ENCODE data around the gene ATP8A2.

DNA sequence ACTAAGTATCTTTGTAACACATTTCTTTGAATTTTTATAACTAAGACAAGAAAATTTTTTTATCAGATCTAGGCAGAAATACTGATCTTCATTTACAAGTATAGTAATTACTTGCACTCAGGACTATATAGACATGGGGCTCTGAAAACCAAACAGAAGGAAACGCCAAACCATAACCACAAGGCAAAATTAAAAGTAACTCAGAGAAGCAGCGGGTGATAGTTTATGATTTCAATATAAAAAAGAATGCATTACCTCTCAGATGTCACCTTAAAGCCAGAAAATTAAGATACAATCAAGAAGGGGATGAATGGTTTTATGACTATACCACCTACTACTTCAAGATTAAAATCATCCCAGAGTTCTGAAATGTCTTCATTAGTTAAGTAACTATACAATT, 673.4 kb downstream of the ATP8A2 start:
- TF ChIP-seq, protein P1, sequence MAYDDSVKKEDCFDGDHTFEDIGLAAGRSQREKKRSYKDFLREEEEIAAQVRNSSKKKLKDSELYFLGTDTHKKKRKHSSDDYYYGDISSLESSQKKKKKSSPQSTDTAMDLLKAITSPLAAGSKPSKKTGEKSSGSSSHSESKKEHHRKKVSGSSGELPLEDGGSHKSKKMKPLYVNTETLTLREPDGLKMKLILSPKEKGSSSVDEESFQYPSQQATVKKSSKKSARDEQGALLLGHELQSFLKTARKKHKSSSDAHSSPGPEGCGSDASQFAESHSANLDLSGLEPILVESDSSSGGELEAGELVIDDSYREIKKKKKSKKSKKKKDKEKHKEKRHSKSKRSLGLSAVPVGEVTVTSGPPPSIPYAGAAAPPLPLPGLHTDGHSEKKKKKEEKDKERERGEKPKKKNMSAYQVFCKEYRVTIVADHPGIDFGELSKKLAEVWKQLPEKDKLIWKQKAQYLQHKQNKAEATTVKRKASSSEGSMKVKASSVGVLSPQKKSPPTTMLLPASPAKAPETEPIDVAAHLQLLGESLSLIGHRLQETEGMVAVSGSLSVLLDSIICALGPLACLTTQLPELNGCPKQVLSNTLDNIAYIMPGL (CRISPR knock-in tag; IDR thresholded peaks at IDR 0.05), result no peak
- TF ChIP-seq NR4A1 (CRISPR knock-in tag; IDR thresholded peaks at IDR 0.05) (no peak), NR4A1 (tag; IDR thresholded peaks at IDR 0.05) (no peak), TGIF2 (CRISPR knock-in tag; IDR thresholded peaks at IDR 0.05) (no peak), PCBP2 (IDR thresholded peaks at IDR 0.05; ENCODE audit: low read depth, low read length, poor library complexity, severe bottlenecking) (no peak), RBBP5 (IDR thresholded peaks at IDR 0.05; ENCODE audit: borderline replicate concordance, insufficient read depth, low read length, poor library complexity, severe bottlenecking) (no peak), CBFB (CRISPR knock-in tag; IDR thresholded peaks at IDR 0.05) (no peak), FOXJ3 (CRISPR knock-in tag; IDR thresholded peaks at IDR 0.05) (no peak), SREBF1 (IDR thresholded peaks at IDR 0.05; ENCODE audit: borderline replicate concordance, low read depth, low read length) (no peak), FOXM1 (IDR thresholded peaks at IDR 0.05; ENCODE audit: low read depth) (no peak), FOXM1 (CRISPR knock-in tag; IDR thresholded peaks at IDR 0.05; ENCODE audit: low read depth) (no peak), NR3C1 (CRISPR knock-in tag; IDR thresholded peaks at IDR 0.05) (no peak)
- TF ChIP-seq, protein P2, sequence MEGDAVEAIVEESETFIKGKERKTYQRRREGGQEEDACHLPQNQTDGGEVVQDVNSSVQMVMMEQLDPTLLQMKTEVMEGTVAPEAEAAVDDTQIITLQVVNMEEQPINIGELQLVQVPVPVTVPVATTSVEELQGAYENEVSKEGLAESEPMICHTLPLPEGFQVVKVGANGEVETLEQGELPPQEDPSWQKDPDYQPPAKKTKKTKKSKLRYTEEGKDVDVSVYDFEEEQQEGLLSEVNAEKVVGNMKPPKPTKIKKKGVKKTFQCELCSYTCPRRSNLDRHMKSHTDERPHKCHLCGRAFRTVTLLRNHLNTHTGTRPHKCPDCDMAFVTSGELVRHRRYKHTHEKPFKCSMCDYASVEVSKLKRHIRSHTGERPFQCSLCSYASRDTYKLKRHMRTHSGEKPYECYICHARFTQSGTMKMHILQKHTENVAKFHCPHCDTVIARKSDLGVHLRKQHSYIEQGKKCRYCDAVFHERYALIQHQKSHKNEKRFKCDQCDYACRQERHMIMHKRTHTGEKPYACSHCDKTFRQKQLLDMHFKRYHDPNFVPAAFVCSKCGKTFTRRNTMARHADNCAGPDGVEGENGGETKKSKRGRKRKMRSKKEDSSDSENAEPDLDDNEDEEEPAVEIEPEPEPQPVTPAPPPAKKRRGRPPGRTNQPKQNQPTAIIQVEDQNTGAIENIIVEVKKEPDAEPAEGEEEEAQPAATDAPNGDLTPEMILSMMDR (IDR thresholded peaks at IDR 0.05 in 2 of 3, conservative IDR thresholded peaks at IDR 0.05 in 1 of 3; ENCODE audit: insufficient read depth in 2 of 3, low read depth in 1 of 3, low read length in 3 of 3), result no peak
- TF ChIP-seq, protein P3, sequence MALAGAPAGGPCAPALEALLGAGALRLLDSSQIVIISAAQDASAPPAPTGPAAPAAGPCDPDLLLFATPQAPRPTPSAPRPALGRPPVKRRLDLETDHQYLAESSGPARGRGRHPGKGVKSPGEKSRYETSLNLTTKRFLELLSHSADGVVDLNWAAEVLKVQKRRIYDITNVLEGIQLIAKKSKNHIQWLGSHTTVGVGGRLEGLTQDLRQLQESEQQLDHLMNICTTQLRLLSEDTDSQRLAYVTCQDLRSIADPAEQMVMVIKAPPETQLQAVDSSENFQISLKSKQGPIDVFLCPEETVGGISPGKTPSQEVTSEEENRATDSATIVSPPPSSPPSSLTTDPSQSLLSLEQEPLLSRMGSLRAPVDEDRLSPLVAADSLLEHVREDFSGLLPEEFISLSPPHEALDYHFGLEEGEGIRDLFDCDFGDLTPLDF (CRISPR knock-in tag; IDR thresholded peaks at IDR 0.05), result no peak
- TF ChIP-seq, protein P4, sequence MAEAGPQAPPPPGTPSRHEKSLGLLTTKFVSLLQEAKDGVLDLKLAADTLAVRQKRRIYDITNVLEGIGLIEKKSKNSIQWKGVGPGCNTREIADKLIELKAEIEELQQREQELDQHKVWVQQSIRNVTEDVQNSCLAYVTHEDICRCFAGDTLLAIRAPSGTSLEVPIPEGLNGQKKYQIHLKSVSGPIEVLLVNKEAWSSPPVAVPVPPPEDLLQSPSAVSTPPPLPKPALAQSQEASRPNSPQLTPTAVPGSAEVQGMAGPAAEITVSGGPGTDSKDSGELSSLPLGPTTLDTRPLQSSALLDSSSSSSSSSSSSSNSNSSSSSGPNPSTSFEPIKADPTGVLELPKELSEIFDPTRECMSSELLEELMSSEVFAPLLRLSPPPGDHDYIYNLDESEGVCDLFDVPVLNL (CRISPR knock-in tag; IDR thresholded peaks at IDR 0.05; ENCODE audit: low read depth), result no peak

Measured in K562 (cell line).